GM19023 (cell line): ENCODE data around the gene OR10AG1.

Source experiments
- ATAC-seq: cut with Tn5 transposase; IDR thresholded peaks from one replicate; pipeline ENCODE4 v1.9.1; 2021; ENCODE audit warnings: mild to moderate bottlenecking, moderate library complexity; ENCODE audit not compliant: unreplicated experiment

The OR10AG1 gene, protein sequence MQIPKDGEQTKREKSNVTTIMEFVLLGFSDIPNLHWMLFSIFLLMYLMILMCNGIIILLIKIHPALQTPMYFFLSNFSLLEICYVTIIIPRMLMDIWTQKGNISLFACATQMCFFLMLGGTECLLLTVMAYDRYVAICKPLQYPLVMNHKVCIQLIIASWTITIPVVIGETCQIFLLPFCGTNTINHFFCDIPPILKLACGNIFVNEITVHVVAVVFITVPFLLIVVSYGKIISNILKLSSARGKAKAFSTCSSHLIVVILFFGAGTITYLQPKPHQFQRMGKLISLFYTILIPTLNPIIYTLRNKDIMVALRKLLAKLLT

GRCh38 chr11:55969845-55970244, at the start of gene OR10AG1:
Gene OR10AG1, minus strand, starts transcription at chr11:55969945. Its CDS starts 38 bp downstream, at chr11:55969907.
- no peak for ATAC-seq

DNA sequence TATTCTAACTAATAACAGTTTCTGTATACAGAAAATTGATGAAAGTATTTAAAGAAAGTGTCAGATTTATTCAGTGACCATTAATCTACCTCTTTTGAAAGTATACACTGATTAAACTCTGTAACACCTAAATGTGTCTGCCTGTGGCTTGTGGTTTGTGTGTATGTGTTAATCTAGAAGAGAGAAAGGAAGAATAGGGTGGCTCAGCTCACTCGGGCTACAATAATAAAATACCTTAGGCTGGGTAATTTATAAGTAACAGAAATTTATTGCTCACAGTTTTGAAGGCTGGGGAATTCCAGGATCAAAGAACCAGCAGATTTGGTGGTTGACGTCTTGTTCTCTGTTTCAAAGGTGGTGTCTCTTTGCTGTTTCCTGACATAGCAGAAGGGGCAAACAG, 44.1 kb upstream of the OR10AG1 start:
- ATAC-seq: no peak

DNA sequence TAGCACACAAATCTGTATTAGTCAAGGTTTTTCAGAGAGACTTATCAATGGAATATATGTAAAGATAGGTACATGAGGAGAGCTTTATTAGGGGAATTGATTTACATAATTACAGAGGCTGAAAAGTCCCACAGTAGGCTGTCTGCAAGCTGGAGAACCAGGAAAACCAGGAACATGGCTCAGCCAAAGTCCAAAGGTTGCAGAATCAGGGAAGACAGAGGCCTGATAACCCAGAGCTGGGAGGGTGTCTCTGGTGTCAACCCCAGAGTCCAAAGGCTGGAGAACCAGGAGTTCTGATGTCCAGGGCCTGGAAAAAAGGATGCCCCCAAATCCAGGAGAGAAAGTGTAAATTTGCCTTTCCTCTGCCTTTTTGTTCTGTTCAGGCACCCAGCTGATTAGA, 41.0 kb upstream of the OR10AG1 start:
- ATAC-seq: no peak

GRCh38 chr11:55994525-55994924, 24.8 kb upstream of the OR10AG1 start, which contains the start of gene OR5F1:
Gene OR5F1, minus strand, starts transcription at chr11:55994625. Its CDS starts 0 bp downstream, at chr11:55994625.
- no peak for ATAC-seq

DNA sequence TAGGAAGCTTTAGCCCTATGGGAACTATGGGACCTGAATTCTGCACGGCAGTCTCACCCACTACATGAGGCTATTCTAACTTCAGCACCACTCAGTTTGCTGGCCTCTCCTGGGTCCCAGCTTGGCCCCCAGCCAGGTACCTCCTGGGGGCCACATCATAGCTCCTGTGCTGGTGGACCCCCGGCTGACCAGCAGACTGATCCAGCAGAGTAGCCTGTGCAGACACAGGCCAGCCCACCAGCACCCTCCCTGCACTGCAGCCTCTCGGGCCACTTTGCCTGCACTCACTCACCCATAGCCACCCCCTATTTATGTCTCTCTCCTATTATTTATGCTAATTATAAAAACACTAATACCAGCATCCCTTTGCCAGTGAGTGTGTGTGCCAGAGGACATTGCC, 1.2 kb upstream of the OR10AG1 start:
- no peak for ATAC-seq

GRCh38 chr11:55967914-55968313, 1.8 kb downstream of the OR10AG1 start:
- no peak for ATAC-seq

DNA sequence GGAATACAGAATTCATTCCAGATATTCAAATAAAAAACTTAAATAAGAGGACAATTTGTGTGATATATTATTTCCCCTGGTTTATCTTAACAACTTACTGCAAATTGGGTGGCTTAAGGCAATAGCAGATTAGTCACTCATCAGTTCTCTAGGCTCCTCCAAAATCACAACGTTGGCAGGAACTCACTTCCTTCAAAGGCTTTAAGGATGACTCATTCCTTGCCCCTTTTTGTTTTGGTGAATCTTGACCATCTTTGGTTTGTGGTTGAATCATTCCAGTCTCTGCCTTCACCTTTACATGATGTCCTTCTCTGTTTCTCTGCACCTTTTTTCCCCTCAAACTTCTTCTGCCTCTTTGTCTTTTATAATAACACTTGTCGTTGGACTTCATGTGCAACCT, 3.4 kb downstream of the OR10AG1 start:
- ATAC-seq: no peak

DNA sequence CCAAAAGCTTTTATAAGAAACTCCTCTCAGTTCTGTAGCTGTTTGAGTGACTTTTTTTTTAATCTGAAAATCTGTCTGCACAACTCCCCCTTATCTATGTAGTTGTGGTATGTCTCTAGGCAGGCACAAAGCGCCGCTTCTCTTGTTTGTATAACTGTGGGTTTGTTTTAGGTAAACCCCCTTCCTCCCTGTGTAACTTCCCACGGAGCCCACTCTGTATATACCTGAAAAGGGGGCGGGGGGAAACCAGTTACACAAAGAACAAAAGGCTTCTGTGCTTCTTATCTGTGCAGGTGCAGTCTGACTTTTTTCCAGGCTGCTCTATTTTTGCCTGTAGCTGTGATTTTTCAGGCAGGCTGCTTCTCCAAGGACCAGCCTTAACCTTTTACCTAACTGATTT, 13.2 kb downstream of the OR10AG1 start:
- no peak for ATAC-seq

GRCh38 chr11:55949330-55949729, 20.4 kb downstream of the OR10AG1 start:
- ATAC-seq: no peak

DNA sequence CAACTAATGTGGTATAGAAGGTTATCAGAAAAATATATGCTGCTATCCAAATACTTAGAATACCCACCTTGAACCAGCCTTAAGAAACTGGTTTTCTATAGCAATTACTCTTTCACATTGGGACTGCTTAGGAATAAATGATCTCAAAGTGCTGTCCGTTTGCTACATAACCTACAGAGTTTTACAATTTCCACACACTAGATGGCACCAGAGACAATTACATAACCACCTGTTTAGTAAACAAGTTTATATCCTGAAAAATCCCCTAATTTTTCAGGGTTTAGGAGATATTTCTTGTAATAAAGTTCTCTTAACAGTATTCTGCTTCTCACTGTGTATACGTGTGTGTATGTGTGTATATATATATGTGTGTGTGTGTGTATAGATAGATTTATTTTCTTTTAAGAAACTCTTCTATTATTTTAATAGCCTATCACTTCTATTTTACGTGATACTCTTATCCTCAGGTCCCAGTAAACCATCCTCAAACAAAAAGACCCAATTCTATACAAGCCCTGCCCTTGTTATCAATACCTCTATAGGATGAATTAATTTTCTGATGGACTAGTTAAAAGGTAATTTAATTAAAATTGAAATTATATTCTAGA, 26.9 kb downstream of the OR10AG1 start:
- no peak for ATAC-seq

GRCh38 chr11:55936300-55936699, 33.4 kb downstream of the OR10AG1 start, which contains the start of gene OR5I1:
Gene OR5I1, minus strand, starts transcription at chr11:55936400. Its CDS starts 0 bp downstream, at chr11:55936400.
- no peak for ATAC-seq

DNA sequence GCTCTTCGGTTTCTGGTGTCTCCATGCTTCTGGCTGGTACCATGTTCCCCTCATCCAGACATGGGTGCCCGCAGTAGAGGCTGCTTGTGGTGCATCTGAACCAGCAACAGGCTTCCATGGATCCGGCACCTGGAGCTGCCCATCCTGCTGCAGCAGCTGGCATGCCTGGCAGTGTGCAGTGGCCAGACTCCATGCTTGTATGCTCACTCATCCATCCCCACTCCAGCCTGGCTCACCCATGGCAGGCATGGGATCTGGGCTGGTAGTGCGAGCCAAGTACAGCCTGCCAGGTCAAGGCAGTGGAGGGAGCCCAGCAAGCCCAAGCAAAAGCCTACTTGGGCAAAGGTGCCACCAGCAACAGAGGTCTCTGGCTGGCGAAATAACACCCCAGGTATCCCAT, 49.2 kb downstream of the OR10AG1 start:
- no peak for ATAC-seq
